ENCODE data around the gene TMEM234.

Gene TMEM234

DNA sequence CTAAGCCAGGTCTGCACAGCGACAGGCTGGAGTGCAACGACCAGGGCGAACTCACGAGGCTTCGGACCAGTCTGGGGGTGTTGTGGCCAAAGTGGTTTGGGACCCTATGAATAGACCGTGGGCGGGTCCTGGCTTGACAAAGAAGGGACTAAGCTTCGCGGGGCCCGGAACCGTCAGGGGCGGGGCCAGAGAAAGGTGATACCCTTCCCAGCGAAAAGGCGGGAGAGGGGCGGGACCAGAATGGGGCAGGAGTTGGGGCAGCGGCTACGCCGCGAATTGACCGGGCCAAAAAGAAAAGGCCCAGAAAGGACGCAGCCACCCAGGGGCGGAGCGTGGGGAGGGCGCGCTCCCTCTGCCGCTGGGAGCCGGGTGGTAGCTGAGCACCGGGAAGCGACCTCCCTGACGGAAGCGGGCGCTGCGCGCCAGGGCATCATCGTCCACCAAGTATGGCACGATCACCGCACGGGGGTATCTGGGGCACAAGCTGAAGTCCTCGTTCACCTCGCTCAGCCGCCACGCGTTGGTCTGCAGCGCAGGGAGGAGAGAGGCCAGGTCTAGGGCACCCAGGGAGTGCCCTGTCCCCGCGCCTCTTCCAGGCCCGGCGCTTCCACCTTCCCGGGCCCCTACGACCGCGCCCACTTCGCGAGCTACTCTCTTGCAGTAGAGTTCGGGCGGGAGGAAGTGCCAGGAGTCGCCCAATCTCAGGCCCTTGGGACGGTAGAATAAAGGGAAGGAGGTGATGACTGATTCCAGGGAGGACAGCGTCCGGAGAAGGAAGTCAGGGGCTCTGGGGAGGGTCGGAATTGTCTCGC lies 18.2 kb upstream of the TMEM234 start:
- Histone ChIP-seq H3K36me3 (ENCODE audit: low read length) (no peaks in the 10 kb centered on the region), H3K9ac (ENCODE audit: low read length) (peak overlapping the region; percentile 55), H3K27ac (ENCODE audit: low read depth, low read length) (peak overlapping the region; percentile 3; the same call in 1 of the 2 replicates), H3F3A (ENCODE audit: insufficient read depth) (peaks cover 18% of the 10 kb centered on the region), H3K9me3 (ENCODE audit: insufficient read depth, low read length) (no peaks in the 10 kb centered on the region), H4K20me1 (ENCODE audit: low read depth, low read length) (no peaks in the 10 kb centered on the region), H3K27me3 (ENCODE audit: low read length) (no peaks in the 10 kb centered on the region), H3K4me2 (ENCODE audit: low read depth, low read length, poor library complexity, severe bottlenecking) (peak overlapping the region; percentile 82), H3K9me2 (replicated peaks; ENCODE audit: insufficient read depth, low read length) (no peaks in the 10 kb centered on the region), H3K4me3 (ENCODE audit: insufficient read depth, low read length, poor library complexity, severe bottlenecking) (peak overlapping the region; percentile 50), H3K79me2 (ENCODE audit: insufficient read depth, low read length) (no peaks in the 10 kb centered on the region), H2AFZ (ENCODE audit: low read depth, low read length, severe bottlenecking) (peak overlapping the region; percentile 70)
- no peak for TF ChIP-seq EZH2phosphoT487 (conservative IDR thresholded peaks at IDR 0.05; ENCODE audit: low read length)
- TF ChIP-seq, protein P1, sequence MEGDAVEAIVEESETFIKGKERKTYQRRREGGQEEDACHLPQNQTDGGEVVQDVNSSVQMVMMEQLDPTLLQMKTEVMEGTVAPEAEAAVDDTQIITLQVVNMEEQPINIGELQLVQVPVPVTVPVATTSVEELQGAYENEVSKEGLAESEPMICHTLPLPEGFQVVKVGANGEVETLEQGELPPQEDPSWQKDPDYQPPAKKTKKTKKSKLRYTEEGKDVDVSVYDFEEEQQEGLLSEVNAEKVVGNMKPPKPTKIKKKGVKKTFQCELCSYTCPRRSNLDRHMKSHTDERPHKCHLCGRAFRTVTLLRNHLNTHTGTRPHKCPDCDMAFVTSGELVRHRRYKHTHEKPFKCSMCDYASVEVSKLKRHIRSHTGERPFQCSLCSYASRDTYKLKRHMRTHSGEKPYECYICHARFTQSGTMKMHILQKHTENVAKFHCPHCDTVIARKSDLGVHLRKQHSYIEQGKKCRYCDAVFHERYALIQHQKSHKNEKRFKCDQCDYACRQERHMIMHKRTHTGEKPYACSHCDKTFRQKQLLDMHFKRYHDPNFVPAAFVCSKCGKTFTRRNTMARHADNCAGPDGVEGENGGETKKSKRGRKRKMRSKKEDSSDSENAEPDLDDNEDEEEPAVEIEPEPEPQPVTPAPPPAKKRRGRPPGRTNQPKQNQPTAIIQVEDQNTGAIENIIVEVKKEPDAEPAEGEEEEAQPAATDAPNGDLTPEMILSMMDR (IDR thresholded peaks at IDR 0.05; ENCODE audit: insufficient read depth, low read length, poor library complexity, severe bottlenecking): no peak

DNA sequence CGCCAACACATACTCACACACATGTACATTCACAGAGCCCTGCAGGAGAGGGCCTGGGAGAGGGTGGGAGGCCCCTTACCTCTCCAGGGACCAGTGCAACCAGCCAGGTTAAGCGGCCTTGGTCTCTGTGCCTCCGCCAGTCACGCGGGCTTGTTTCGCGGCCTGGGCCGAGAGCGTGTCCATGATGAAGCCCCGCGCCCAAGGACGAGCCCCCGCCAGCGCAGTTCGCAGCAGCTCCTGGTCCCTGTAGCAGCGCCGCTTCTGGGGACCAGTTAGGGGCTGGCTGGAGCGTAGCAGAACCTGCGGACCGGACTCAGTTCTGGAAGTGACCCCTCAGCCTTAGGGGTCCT lies 17.6 kb upstream of the TMEM234 start:
- H3K4me2 ChIP-seq (ENCODE audit: low read depth, low read length, poor library complexity, severe bottlenecking): peak overlapping the region; percentile 82

DNA sequence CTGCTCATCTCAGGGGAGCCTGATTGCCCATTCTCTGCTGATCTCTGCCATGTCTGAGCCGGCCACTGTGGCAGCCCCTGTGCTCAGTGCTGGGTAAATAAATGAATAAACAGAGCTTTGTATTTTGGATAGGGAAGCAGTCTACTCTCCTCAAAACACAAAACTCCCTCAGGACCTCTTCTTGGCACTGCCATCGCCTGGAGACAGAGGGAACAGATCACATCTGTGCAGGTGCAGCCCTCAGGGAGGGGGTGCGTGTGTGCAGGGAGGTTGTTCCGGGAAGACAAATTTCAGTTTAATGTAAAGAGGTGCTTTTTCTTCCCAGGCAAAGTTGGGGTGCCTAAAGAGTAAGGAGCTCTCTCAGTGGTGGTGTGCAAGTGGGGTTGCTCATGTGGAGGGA lies 17.2 kb upstream of the TMEM234 start:
- TF ChIP-seq, protein P1 (IDR thresholded peaks at IDR 0.05; ENCODE audit: insufficient read depth, low read length, poor library complexity, severe bottlenecking): no peak
- TF ChIP-seq EZH2phosphoT487 (conservative IDR thresholded peaks at IDR 0.05; ENCODE audit: low read length): no peak
- Histone ChIP-seq H3K4me3 (ENCODE audit: insufficient read depth, low read length, poor library complexity, severe bottlenecking) (no peak overlapping the region), H3K27me3 (ENCODE audit: low read length) (no peaks in the 10 kb centered on the region), H3K9ac (ENCODE audit: low read length) (no peak overlapping the region), H3K9me2 (replicated peaks; ENCODE audit: insufficient read depth, low read length) (no peaks in the 10 kb centered on the region), H2AFZ (ENCODE audit: low read depth, low read length, severe bottlenecking) (no peak overlapping the region), H3K79me2 (ENCODE audit: insufficient read depth, low read length) (no peaks in the 10 kb centered on the region), H3K36me3 (ENCODE audit: low read length) (no peaks in the 10 kb centered on the region), H3K27ac (ENCODE audit: low read depth, low read length) (no peak overlapping the region), H3K9me3 (ENCODE audit: insufficient read depth, low read length) (no peaks in the 10 kb centered on the region), H3F3A (ENCODE audit: insufficient read depth) (peaks cover 17% of the 10 kb centered on the region), H4K20me1 (ENCODE audit: low read depth, low read length) (no peaks in the 10 kb centered on the region), H3K4me2 (ENCODE audit: low read depth, low read length, poor library complexity, severe bottlenecking) (no peak overlapping the region)

More for the DNA sequence above, 17.6 kb upstream of the TMEM234 start:
- H3K79me2 ChIP-seq (ENCODE audit: insufficient read depth, low read length): no peaks in the 10 kb centered on the region
- peak overlapping the region; percentile 55; the same call in 1 of the 2 replicates for H3K9ac ChIP-seq (ENCODE audit: low read length)
- H3F3A ChIP-seq (ENCODE audit: insufficient read depth): peaks cover 17% of the 10 kb centered on the region
- H3K9me2 ChIP-seq (replicated peaks; ENCODE audit: insufficient read depth, low read length): no peaks in the 10 kb centered on the region
- TF ChIP-seq, protein P1 (IDR thresholded peaks at IDR 0.05; ENCODE audit: insufficient read depth, low read length, poor library complexity, severe bottlenecking): no peak
- TF ChIP-seq EZH2phosphoT487 (conservative IDR thresholded peaks at IDR 0.05; ENCODE audit: low read length): no peak
- H4K20me1 ChIP-seq (ENCODE audit: low read depth, low read length): no peaks in the 10 kb centered on the region
- no peaks in the 10 kb centered on the region for H3K9me3 ChIP-seq (ENCODE audit: insufficient read depth, low read length)
- H3K27me3 ChIP-seq (ENCODE audit: low read length): no peaks in the 10 kb centered on the region
- no peaks in the 10 kb centered on the region for H3K36me3 ChIP-seq (ENCODE audit: low read length)
- H3K4me3 ChIP-seq (ENCODE audit: insufficient read depth, low read length, poor library complexity, severe bottlenecking): no peak overlapping the region
- no peak overlapping the region for H2AFZ ChIP-seq (ENCODE audit: low read depth, low read length, severe bottlenecking)
- H3K27ac ChIP-seq (ENCODE audit: low read depth, low read length): no peak overlapping the region

Measured in SU-DHL-6 (cell line).